ENCODE results near the gene CSN2. TPM values are rescaled to one million over a fixed set of nuclear protein-coding genes. Genes with fewer than 3 reads are reported as not detected.
"Not testable (repeated sequence)": the region's sequence is repeated elsewhere in the genome, so short reads cannot be mapped to it uniquely, and the experiment has no call there.

Gene CSN2
- total RNA-seq, 2 experiments from 2014 or later = not detected

GRCh38 chr4:69936566-69936965 is 29.0 kb downstream of the CSN2 start:
- intact Hi-C loops (cut with micrococcal nuclease; ENCODE audit: unreplicated experiment) = no loop called here
- no peak overlapping the region for H3K27ac ChIP-seq (ENCODE audit: low read depth, low read length, poor library complexity, severe bottlenecking)
- no peak overlapping the region for H3K4me3 ChIP-seq (ENCODE audit: low read depth, low read length, poor library complexity, severe bottlenecking)
- H3K79me2 ChIP-seq (ENCODE audit: insufficient read depth, low read depth, low read length) = no peaks in the 10 kb centered on the region
- no peaks in the 10 kb centered on the region for H3K4me1 ChIP-seq (ENCODE audit: insufficient read depth, low read length, poor library complexity, severe bottlenecking)
- H3K9me3 ChIP-seq (ENCODE audit: low read length) = no peaks in the 10 kb centered on the region
- no peaks in the 10 kb centered on the region for H4K20me1 ChIP-seq (ENCODE audit: insufficient read depth, low read length)
- TF ChIP-seq CTCF (conservative IDR thresholded peaks at IDR 0.05; ENCODE audit: low read length) (no peak), EZH2phosphoT487 (IDR thresholded peaks at IDR 0.05; ENCODE audit: borderline replicate concordance, low read depth, low read length) (no peak)
- ChIA-PET POLR2A (no interaction called here), CTCF (ENCODE audit: unreplicated experiment) (no interaction called here)
- H2AFZ ChIP-seq (ENCODE audit: low read length) = no peak overlapping the region
- no peak for DNase-seq (ENCODE audit: low spot score)
- no peaks in the 10 kb centered on the region for H3K36me3 ChIP-seq (ENCODE audit: insufficient read depth, low read length)
- no peak overlapping the region for H3K4me2 ChIP-seq (ENCODE audit: low read length)
- no TSS peak for BruUV-seq (replicated peaks)
- H3K9me2 ChIP-seq (ENCODE audit: insufficient read depth, low read length) = no peaks in the 10 kb centered on the region

- no peak for DNase-seq (ENCODE audit: low spot score)
- Histone ChIP-seq H3K4me1 (ENCODE audit: insufficient read depth, low read length, poor library complexity, severe bottlenecking) (no peaks in the 10 kb centered on the region), H4K20me1 (ENCODE audit: insufficient read depth, low read length) (no peaks in the 10 kb centered on the region), H3K9me3 (ENCODE audit: low read length) (no peaks in the 10 kb centered on the region), H2AFZ (ENCODE audit: low read length) (no peak overlapping the region), H3K27ac (ENCODE audit: low read depth, low read length, poor library complexity, severe bottlenecking) (no peak overlapping the region), H3K36me3 (ENCODE audit: insufficient read depth, low read length) (no peaks in the 10 kb centered on the region), H3K9me2 (ENCODE audit: insufficient read depth, low read length) (no peaks in the 10 kb centered on the region), H3K79me2 (ENCODE audit: insufficient read depth, low read depth, low read length) (no peaks in the 10 kb centered on the region), H3K4me3 (ENCODE audit: low read depth, low read length, poor library complexity, severe bottlenecking) (no peak overlapping the region), H3K4me2 (ENCODE audit: low read length) (no peak overlapping the region)
- TF ChIP-seq EZH2phosphoT487 (IDR thresholded peaks at IDR 0.05; ENCODE audit: borderline replicate concordance, low read depth, low read length) (no peak), CTCF (conservative IDR thresholded peaks at IDR 0.05; ENCODE audit: low read length) (no peak)
- ChIA-PET POLR2A (interaction anchor here (0.5 kb wide), 1 partner anchor 303 kb away, joined by 4 read pairs; no protein-coding TSS in a partner anchor), CTCF (ENCODE audit: unreplicated experiment) (no interaction called here)
- no TSS peak for BruUV-seq (replicated peaks)
- intact Hi-C loops (cut with micrococcal nuclease; ENCODE audit: unreplicated experiment) = no loop called here
Measured at GRCh38 chr4:69934150-69934549, 31.4 kb downstream of the CSN2 start.

GRCh38 chr4:69930768-69931167 is 34.8 kb downstream of the CSN2 start, which contains the start of gene CSN1S1:
Gene CSN1S1, plus strand, starts transcription at chr4:69931068. Its CDS starts 1,488 bp downstream, at chr4:69932556.
- no TSS peak for BruUV-seq (replicated peaks)
- H3K9me2 ChIP-seq (ENCODE audit: insufficient read depth, low read length) = no peaks in the 10 kb centered on the region
- no peaks in the 10 kb centered on the region for H3K9me3 ChIP-seq (ENCODE audit: low read length)
- H3K4me1 ChIP-seq (ENCODE audit: insufficient read depth, low read length, poor library complexity, severe bottlenecking) = no peaks in the 10 kb centered on the region
- TF ChIP-seq CTCF (conservative IDR thresholded peaks at IDR 0.05; ENCODE audit: low read length) (no peak), EZH2phosphoT487 (IDR thresholded peaks at IDR 0.05; ENCODE audit: borderline replicate concordance, low read depth, low read length) (no peak)
- no peak within 1 kb of the TSS for H3K27ac ChIP-seq (ENCODE audit: low read depth, low read length, poor library complexity, severe bottlenecking)
- H3K4me3 ChIP-seq (ENCODE audit: low read depth, low read length, poor library complexity, severe bottlenecking) = no peak within 1 kb of the TSS
- ChIA-PET POLR2A (interaction anchor here (0.6 kb wide), 1 partner anchor 38 kb away, joined by 3 read pairs; no protein-coding TSS in a partner anchor), CTCF (ENCODE audit: unreplicated experiment) (no interaction called here)
- no peaks in the 10 kb centered on the region for H3K36me3 ChIP-seq (ENCODE audit: insufficient read depth, low read length)
- no peak within 1 kb of the TSS for H2AFZ ChIP-seq (ENCODE audit: low read length)
- intact Hi-C loops (cut with micrococcal nuclease; ENCODE audit: unreplicated experiment) = no loop called here
- H4K20me1 ChIP-seq (ENCODE audit: insufficient read depth, low read length) = no peaks in the 10 kb centered on the region
- DNase-seq (ENCODE audit: low spot score) = no peak
- H3K79me2 ChIP-seq (ENCODE audit: insufficient read depth, low read depth, low read length) = no peaks in the 10 kb centered on the region
- no peak within 1 kb of the TSS for H3K4me2 ChIP-seq (ENCODE audit: low read length)

GRCh38 chr4:69923782-69924410 is 41.6 kb downstream of the CSN2 start:
- intact Hi-C loops (cut with micrococcal nuclease; ENCODE audit: unreplicated experiment); H3K27ac ChIP-seq (ENCODE audit: low read depth, low read length, poor library complexity, severe bottlenecking); POLR2A ChIA-PET: not testable (repeated sequence)

More at GRCh38 chr4:69923782-69924410, 41.6 kb downstream of the CSN2 start:
- H3K4me1 ChIP-seq (ENCODE audit: insufficient read depth, low read length, poor library complexity, severe bottlenecking); H4K20me1 ChIP-seq (ENCODE audit: insufficient read depth, low read length); CTCF ChIA-PET (ENCODE audit: unreplicated experiment); H3K9me2 ChIP-seq (ENCODE audit: insufficient read depth, low read length); H2AFZ ChIP-seq (ENCODE audit: low read length); H3K79me2 ChIP-seq (ENCODE audit: insufficient read depth, low read depth, low read length); BruUV-seq (replicated peaks); H3K4me2 ChIP-seq (ENCODE audit: low read length); DNase-seq (ENCODE audit: low spot score); H3K4me3 ChIP-seq (ENCODE audit: low read depth, low read length, poor library complexity, severe bottlenecking); H3K36me3 ChIP-seq (ENCODE audit: insufficient read depth, low read length); H3K9me3 ChIP-seq (ENCODE audit: low read length): not testable (repeated sequence)

Data from OCI-LY7 (cell line).